ENCODE results near the gene CRP.
"Not testable (repeated sequence)": the region's sequence is repeated elsewhere in the genome, so short reads cannot be mapped to it uniquely, and the experiment has no call there.

Gene CRP

GRCh38 chr1:159737238-159737916 lies 23.0 kb upstream of the CRP start:
- no peak overlapping the region for H3K9ac ChIP-seq (ENCODE audit: low read length)
- H3K9me3 ChIP-seq (ENCODE audit: control insufficient read depth, low read length) = no peaks in the 10 kb centered on the region
- no peaks in the 10 kb centered on the region for H3K27me3 ChIP-seq (ENCODE audit: control insufficient read depth, insufficient read depth, low read length)
- no peaks in the 10 kb centered on the region for H3K36me3 ChIP-seq (ENCODE audit: control insufficient read depth, insufficient read depth, low read length)
- H3K4me1 ChIP-seq (ENCODE audit: control insufficient read depth, insufficient read depth, low read length) = no peaks in the 10 kb centered on the region
- H3K4me3 ChIP-seq (ENCODE audit: low read length) = no peak overlapping the region

- H3K4me1 ChIP-seq (ENCODE audit: control insufficient read depth, insufficient read depth, low read length); H3K27me3 ChIP-seq (ENCODE audit: control insufficient read depth, insufficient read depth, low read length); H3K9me3 ChIP-seq (ENCODE audit: control insufficient read depth, low read length); H3K9ac ChIP-seq (ENCODE audit: low read length); H3K4me3 ChIP-seq (ENCODE audit: low read length); H3K36me3 ChIP-seq (ENCODE audit: control insufficient read depth, insufficient read depth, low read length): not testable (repeated sequence)
Observed at GRCh38 chr1:159723188-159723587, 8.8 kb upstream of the CRP start.

DNA sequence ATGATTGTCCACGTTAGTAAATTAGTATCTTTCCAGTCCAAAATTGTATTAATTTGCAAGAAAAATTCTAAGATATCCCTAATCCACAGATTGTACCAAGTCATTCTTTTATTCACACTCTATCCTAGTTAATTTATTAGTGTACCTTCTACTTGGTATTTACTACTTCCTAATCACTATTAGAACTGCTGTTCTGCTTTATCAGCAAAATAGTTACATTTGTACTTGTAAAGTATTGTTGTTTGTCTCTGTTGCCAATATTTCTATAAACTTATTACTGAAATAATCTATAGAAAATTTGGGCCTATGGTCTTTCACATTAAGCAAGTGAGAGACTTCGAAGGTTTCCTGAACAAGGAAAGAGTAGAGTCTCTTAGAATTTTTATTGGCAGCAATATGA lies 5.6 kb upstream of the CRP start:
- H3K27me3 ChIP-seq (ENCODE audit: control insufficient read depth, insufficient read depth, low read length) = no peaks in the 10 kb centered on the region
- H3K9me3 ChIP-seq (ENCODE audit: control insufficient read depth, low read length) = no peaks in the 10 kb centered on the region
- H3K4me1 ChIP-seq (ENCODE audit: control insufficient read depth, insufficient read depth, low read length) = no peaks in the 10 kb centered on the region
- H3K9ac ChIP-seq (ENCODE audit: low read length) = no peak overlapping the region
- H3K4me3 ChIP-seq (ENCODE audit: low read length) = no peak overlapping the region
- H3K36me3 ChIP-seq (ENCODE audit: control insufficient read depth, insufficient read depth, low read length) = no peaks in the 10 kb centered on the region

DNA sequence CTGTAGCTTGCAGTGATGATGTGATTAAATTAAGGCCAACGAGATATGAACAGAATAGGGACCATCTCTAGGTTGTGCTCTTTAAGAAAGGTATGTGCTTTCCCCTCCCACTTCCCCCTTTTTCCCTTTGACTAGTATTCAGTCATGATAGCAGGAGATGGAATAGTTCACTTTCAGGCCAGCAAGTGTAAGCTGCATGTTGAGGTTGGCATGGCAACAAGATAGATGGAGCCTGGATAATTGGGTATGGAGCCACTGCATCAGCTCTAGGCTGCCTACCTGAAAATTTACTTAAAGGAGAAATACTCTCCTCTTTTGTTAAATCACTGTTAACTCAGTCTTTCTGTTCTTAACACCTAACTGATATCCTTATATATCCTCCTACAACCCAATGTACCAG lies 1.5 kb upstream of the CRP start:
- Histone ChIP-seq H3K27me3 (ENCODE audit: control insufficient read depth, insufficient read depth, low read length) (no peaks in the 10 kb centered on the region), H3K4me1 (ENCODE audit: control insufficient read depth, insufficient read depth, low read length) (no peaks in the 10 kb centered on the region), H3K9me3 (ENCODE audit: control insufficient read depth, low read length) (no peaks in the 10 kb centered on the region), H3K4me3 (ENCODE audit: low read length) (no peak overlapping the region), H3K9ac (ENCODE audit: low read length) (no peak overlapping the region), H3K36me3 (ENCODE audit: control insufficient read depth, insufficient read depth, low read length) (no peaks in the 10 kb centered on the region)

DNA sequence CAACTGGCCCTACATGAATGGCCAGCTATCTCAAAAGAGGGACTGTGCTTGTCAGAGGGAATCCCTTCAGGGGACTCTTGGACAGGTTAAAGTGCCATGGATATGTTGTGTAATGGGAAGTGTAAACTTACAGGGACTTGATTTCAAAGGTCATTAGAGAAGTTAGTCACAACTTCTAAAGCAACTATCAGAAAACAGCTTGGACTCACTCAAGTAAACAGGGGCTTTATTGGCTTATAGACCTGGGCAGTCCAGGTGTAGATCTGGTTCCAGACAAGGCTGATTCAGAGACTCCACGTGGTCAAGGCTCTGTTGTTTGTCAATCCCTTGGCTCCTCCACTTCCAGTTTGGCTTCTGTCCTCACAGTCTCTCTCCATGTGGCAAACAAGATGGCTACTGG lies 2.3 kb downstream of the CRP start:
- Histone ChIP-seq H3K36me3 (ENCODE audit: control insufficient read depth, insufficient read depth, low read length) (no peaks in the 10 kb centered on the region), H3K4me1 (ENCODE audit: control insufficient read depth, insufficient read depth, low read length) (no peaks in the 10 kb centered on the region), H3K9ac (ENCODE audit: low read length) (no peak overlapping the region), H3K9me3 (ENCODE audit: control insufficient read depth, low read length) (no peaks in the 10 kb centered on the region), H3K4me3 (ENCODE audit: low read length) (no peak overlapping the region), H3K27me3 (ENCODE audit: control insufficient read depth, insufficient read depth, low read length) (no peaks in the 10 kb centered on the region)

DNA sequence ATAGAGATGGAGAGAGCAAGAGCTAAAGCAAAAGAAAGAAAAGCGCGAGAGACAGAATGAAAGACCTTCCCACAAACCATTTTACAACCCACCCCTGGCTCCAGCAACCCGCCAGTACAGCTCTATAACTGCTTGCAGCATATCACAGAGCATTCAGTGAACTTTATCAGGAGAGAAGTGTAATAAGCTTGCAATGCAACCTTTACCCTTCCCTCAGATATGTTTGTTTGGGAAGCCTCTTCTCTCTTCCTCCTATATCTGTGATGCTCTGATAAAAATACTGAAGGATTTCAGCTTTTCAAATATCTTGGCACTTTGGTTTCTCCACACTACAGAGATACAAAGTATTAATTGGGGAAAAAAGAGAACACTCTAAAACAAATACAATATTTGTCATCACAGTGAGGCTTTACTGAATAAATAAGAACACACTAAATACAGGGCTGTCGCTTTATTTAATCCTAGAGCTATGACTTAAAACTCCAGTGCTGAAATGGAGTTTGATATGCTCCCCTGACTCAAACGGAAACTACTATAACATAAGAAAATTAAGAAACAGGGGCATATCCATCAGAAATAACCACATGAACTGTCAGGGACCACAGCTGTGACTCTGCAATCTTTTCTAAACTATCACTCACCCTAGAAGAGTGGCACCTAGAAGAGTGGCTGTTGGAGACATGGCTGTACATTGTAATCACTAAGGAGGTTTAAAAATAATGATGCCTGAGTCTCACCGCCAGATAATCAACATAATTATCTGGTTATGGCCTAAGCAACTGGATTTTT lies 6.7 kb downstream of the CRP start:
- H3K36me3 ChIP-seq (ENCODE audit: control insufficient read depth, insufficient read depth, low read length) = no peaks in the 10 kb centered on the region
- no peaks in the 10 kb centered on the region for H3K9me3 ChIP-seq (ENCODE audit: control insufficient read depth, low read length)
- H3K4me3 ChIP-seq (ENCODE audit: low read length) = no peak overlapping the region
- no peak overlapping the region for H3K9ac ChIP-seq (ENCODE audit: low read length)
- no peaks in the 10 kb centered on the region for H3K27me3 ChIP-seq (ENCODE audit: control insufficient read depth, insufficient read depth, low read length)
- no peaks in the 10 kb centered on the region for H3K4me1 ChIP-seq (ENCODE audit: control insufficient read depth, insufficient read depth, low read length)

- H3K27me3 ChIP-seq (ENCODE audit: control insufficient read depth, insufficient read depth, low read length) = no peaks in the 10 kb centered on the region
- H3K9ac ChIP-seq (ENCODE audit: low read length) = no peak overlapping the region
- no peaks in the 10 kb centered on the region for H3K4me1 ChIP-seq (ENCODE audit: control insufficient read depth, insufficient read depth, low read length)
- H3K36me3 ChIP-seq (ENCODE audit: control insufficient read depth, insufficient read depth, low read length) = no peaks in the 10 kb centered on the region
- no peaks in the 10 kb centered on the region for H3K9me3 ChIP-seq (ENCODE audit: control insufficient read depth, low read length)
- H3K4me3 ChIP-seq (ENCODE audit: low read length) = no peak overlapping the region
Observed at GRCh38 chr1:159705904-159706256, 8.5 kb downstream of the CRP start.

GRCh38 chr1:159705251-159705903 lies 9.0 kb downstream of the CRP start:
- H3K27me3 ChIP-seq (ENCODE audit: control insufficient read depth, insufficient read depth, low read length) = no peaks in the 10 kb centered on the region
- no peaks in the 10 kb centered on the region for H3K9me3 ChIP-seq (ENCODE audit: control insufficient read depth, low read length)
- H3K4me1 ChIP-seq (ENCODE audit: control insufficient read depth, insufficient read depth, low read length) = no peaks in the 10 kb centered on the region
- H3K36me3 ChIP-seq (ENCODE audit: control insufficient read depth, insufficient read depth, low read length) = no peaks in the 10 kb centered on the region
- H3K9ac ChIP-seq (ENCODE audit: low read length) = no peak overlapping the region
- no peak overlapping the region for H3K4me3 ChIP-seq (ENCODE audit: low read length)

DNA sequence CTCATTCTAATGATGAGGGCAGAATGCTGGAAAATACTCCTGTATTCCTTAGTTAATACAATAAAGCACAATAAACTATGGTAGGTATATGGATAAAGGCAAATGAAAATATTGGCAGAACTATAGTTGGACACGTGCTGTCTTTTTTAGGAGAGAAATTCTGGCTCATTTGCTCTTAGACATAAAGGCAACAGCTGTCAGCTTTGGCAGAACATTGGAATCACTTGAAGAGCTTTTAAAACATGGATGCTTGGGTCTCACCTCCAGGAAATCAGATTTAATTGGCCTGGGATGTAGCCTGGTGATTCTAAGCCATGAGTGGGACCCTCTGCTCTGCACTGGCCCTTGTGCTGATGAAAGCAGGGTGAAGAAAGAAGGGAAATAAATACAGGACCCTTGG lies 9.9 kb downstream of the CRP start:
- Histone ChIP-seq H3K36me3 (ENCODE audit: control insufficient read depth, insufficient read depth, low read length) (no peaks in the 10 kb centered on the region), H3K27me3 (ENCODE audit: control insufficient read depth, insufficient read depth, low read length) (no peaks in the 10 kb centered on the region), H3K9ac (ENCODE audit: low read length) (no peak overlapping the region), H3K4me1 (ENCODE audit: control insufficient read depth, insufficient read depth, low read length) (no peaks in the 10 kb centered on the region), H3K4me3 (ENCODE audit: low read length) (no peak overlapping the region), H3K9me3 (ENCODE audit: control insufficient read depth, low read length) (no peaks in the 10 kb centered on the region)

GRCh38 chr1:159700312-159700711 lies 14.1 kb downstream of the CRP start:
- Histone ChIP-seq H3K4me3 (ENCODE audit: low read length) (no peak overlapping the region), H3K27me3 (ENCODE audit: control insufficient read depth, insufficient read depth, low read length) (no peaks in the 10 kb centered on the region), H3K36me3 (ENCODE audit: control insufficient read depth, insufficient read depth, low read length) (no peaks in the 10 kb centered on the region), H3K4me1 (ENCODE audit: control insufficient read depth, insufficient read depth, low read length) (no peaks in the 10 kb centered on the region), H3K9ac (ENCODE audit: low read length) (no peak overlapping the region), H3K9me3 (ENCODE audit: control insufficient read depth, low read length) (no peaks in the 10 kb centered on the region)

GRCh38 chr1:159699653-159700052 lies 14.7 kb downstream of the CRP start:
- Histone ChIP-seq H3K9me3 (ENCODE audit: control insufficient read depth, low read length) (no peaks in the 10 kb centered on the region), H3K36me3 (ENCODE audit: control insufficient read depth, insufficient read depth, low read length) (no peaks in the 10 kb centered on the region), H3K4me3 (ENCODE audit: low read length) (no peak overlapping the region), H3K4me1 (ENCODE audit: control insufficient read depth, insufficient read depth, low read length) (no peaks in the 10 kb centered on the region), H3K27me3 (ENCODE audit: control insufficient read depth, insufficient read depth, low read length) (no peaks in the 10 kb centered on the region), H3K9ac (ENCODE audit: low read length) (no peak overlapping the region)

DNA sequence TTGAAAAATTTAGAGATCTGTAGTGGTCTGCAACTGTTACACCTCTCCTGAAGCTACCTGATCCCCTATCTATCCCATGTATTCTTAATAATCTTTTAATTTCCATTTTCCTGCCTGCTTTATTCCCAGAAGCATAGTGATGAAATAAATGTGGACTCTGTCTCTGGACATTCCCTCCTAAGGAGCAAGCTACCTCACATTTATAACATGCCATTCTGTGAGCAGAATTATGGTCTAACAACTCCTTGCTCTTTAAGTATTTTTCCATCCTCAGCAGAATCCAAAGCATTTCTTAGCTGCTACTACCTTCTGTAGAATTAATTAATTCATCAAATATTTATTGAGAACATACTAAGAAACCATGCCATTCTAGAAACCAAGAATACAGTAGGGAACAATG lies 15.1 kb downstream of the CRP start:
- Histone ChIP-seq H3K36me3 (ENCODE audit: control insufficient read depth, insufficient read depth, low read length) (no peaks in the 10 kb centered on the region), H3K27me3 (ENCODE audit: control insufficient read depth, insufficient read depth, low read length) (no peaks in the 10 kb centered on the region), H3K9ac (ENCODE audit: low read length) (no peak overlapping the region), H3K4me3 (ENCODE audit: low read length) (no peak overlapping the region), H3K9me3 (ENCODE audit: control insufficient read depth, low read length) (no peaks in the 10 kb centered on the region), H3K4me1 (ENCODE audit: control insufficient read depth, insufficient read depth, low read length) (no peaks in the 10 kb centered on the region)
